Measurements from ENCODE around the gene FGF11. TPM values are rescaled to one million over a fixed set of nuclear protein-coding genes. Genes with fewer than 3 reads are reported as not detected.

Gene FGF11
- total RNA-seq, 4 donors from 2014 or later: 1.2 to 7.4 (median 4.1) TPM

DNA sequence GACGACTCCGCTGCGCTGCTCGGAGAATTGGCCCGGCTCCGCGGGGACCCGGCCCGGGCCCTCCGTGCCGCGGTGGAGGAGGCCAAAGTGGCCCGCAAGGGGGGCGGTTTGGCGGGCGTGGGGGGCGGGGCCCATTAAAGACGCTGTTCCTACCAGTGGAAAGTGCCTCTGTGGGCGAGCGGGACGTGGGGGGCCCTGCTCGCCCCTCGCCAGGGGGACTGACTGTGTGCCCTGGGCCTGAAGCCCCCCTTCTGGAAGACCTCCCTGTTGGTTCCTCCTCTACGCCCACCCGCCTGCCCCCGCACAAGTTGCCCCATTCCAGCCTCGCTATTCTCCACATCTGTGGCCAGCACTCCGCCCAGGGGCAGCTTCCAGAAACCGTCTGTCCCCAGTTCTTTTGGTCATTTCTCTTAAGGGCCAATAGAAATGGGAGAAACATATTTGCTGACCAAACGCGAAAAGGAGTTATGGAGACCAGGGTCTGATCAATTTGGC is 1.9 kb upstream of the FGF11 start:
- ATAC-seq (peak; percentile 1), DNase-seq (no peak)
- TF ChIP-seq POLR2A (IDR thresholded peaks at IDR 0.05): no peak
- TF ChIP-seq, protein P1, sequence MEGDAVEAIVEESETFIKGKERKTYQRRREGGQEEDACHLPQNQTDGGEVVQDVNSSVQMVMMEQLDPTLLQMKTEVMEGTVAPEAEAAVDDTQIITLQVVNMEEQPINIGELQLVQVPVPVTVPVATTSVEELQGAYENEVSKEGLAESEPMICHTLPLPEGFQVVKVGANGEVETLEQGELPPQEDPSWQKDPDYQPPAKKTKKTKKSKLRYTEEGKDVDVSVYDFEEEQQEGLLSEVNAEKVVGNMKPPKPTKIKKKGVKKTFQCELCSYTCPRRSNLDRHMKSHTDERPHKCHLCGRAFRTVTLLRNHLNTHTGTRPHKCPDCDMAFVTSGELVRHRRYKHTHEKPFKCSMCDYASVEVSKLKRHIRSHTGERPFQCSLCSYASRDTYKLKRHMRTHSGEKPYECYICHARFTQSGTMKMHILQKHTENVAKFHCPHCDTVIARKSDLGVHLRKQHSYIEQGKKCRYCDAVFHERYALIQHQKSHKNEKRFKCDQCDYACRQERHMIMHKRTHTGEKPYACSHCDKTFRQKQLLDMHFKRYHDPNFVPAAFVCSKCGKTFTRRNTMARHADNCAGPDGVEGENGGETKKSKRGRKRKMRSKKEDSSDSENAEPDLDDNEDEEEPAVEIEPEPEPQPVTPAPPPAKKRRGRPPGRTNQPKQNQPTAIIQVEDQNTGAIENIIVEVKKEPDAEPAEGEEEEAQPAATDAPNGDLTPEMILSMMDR (IDR thresholded peaks at IDR 0.05 in 4 of 5, conservative IDR thresholded peaks at IDR 0.05 in 1 of 5): no peak
- intact Hi-C loops (cut with DNase I; ENCODE audit: low total_unique reads): loop anchor here (1.0 to 2.0 kb wide), 2 partner anchors 85 to 124 kb away; partner anchors contain the start of genes KCTD11 and SENP3
- Histone ChIP-seq H3K9me3 (no peaks in the 10 kb centered on the region), H3K27me3 (peaks cover 0 to 4% (median 0%) of the 10 kb centered on the region in 3 donors), H3K36me3 (no peaks in the 10 kb centered on the region), H3K4me3 (peak overlapping the region; percentile 53 to 61 (median 55)), H3K27ac (peak overlapping the region; percentile 80 to 100 (median 94)), H3K4me1 (peaks cover 35 to 57% of the 10 kb centered on the region in 2 donors)
- in situ Hi-C loops (cut with MboI; ENCODE audit: low sequenced_read_pairs in 4 of 4): loop anchor here in 2 of 4 donors (5.0 to 25.0 kb wide), 2 partner anchors 50 to 125 kb away; partner anchors contain the start of genes SENP3 (in 1 of the 2) and TNFSF13 (in 1 of the 2)

DNA sequence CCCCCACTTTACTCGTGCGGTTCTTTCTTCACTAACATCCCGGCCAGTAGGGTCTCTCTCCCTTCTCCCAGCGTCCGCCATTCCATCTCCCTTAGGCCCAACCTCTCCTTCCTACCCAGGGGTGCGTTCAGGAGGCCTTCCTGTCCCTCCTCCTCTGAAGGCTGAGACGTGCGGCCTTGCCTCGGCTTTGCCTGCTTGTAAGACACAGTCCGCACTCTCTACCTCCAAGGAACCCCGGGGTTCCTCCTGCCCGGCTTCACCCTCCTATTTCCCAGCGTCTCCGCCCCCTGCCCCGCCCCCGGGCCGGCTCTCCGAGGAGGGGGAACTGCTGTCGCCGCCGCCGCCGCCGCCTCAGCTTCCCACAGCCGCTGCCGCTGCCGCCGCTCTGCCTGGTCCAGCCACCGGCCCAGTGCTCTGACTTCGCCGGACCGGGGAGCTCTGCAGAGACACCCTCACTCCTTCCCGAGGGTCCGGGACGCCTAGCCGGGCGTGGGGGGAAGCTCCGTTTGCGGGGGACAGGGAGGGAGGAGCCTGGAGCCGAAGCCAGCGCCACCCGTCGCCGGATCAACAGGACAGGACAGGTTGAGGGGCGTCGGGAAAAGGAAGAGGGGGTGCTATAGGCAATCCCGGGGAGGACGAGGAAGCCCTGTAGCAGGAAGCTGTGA is 1.2 kb upstream of the FGF11 start:
- Histone ChIP-seq H3K36me3 (no peaks in the 10 kb centered on the region), H3K4me3 (peak overlapping the region; percentile 27 to 56 (median 54)), H3K27me3 (peaks cover 0 to 4% (median 0%) of the 10 kb centered on the region in 3 donors), H3K9me3 (no peaks in the 10 kb centered on the region), H3K27ac (peak overlapping the region; percentile 14 to 100 (median 88)), H3K4me1 (peaks cover 35 to 58% of the 10 kb centered on the region in 2 donors)
- peak; percentile 54 to 59 for DNase-seq
- TF ChIP-seq POLR2A (IDR thresholded peaks at IDR 0.05): peak in 1 of 2 donors; percentile 45
- TF ChIP-seq, protein P1 (IDR thresholded peaks at IDR 0.05 in 4 of 5, conservative IDR thresholded peaks at IDR 0.05 in 1 of 5): no peak
- ATAC-seq: no peak
- in situ Hi-C loops (cut with MboI; ENCODE audit: low sequenced_read_pairs in 4 of 4) (loop anchor here in 2 of 4 donors (5.0 to 25.0 kb wide), 2 partner anchors 49 to 124 kb away; partner anchors contain the start of genes SENP3 (in 1 of the 2) and TNFSF13 (in 1 of the 2)), intact Hi-C loops (cut with DNase I; ENCODE audit: low total_unique reads) (loop anchor here (1.0 to 2.0 kb wide), 2 partner anchors 85 to 123 kb away; partner anchors contain the start of genes KCTD11 and SENP3)

DNA sequence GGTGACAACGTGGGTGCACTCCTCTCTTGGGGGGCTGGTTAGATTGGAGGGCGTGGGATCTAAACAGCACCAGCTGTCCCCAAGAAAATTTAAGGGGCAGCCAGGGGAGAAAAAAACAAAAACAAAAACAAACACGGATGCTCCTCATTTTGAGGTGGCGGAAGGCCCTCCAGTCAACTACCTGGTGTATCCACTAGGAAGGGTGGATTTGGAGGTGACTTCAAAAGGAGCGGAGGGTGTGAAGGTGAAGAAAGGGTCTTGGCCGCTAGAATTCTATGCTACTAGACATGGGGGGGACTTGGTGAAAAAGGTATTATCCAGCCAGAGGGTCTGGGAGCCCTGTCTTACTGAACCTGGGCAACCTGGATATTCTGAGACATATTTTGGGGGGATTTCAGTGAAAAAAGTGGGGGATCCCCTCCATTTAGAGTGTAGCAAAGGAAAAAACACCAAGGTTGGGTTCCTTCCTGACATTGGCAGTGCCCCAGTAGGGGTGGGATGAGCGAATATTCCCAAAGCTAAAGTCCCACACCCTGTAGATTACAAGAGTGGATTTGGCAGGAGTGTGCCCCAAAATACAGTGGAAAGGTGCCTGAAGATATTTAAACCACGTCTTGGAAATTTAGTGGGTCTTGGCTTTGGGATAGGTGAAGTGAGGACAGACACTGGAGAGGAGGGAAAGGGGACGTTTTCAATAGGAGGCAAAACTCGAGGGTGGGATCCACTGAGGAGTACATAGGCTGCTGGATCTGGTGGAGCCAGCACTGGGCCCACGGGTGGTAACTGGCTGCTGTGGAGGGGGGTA is 454 bp upstream of the FGF11 start:
- Histone ChIP-seq H3K4me3 (peak overlapping the region; percentile 27 to 62 (median 55)), H3K9me3 (no peaks in the 10 kb centered on the region), H3K4me1 (peaks cover 40 to 66% of the 10 kb centered on the region in 2 donors), H3K36me3 (no peaks in the 10 kb centered on the region), H3K27me3 (peaks cover 0 to 4% (median 0%) of the 10 kb centered on the region in 3 donors), H3K27ac (peak overlapping the region in 3 of 4 donors; percentile 80 to 100 (median 97))
- in situ Hi-C loops (cut with MboI; ENCODE audit: low sequenced_read_pairs in 4 of 4) (loop anchor here in 2 of 4 donors (5.0 to 25.0 kb wide), 2 partner anchors 48 to 123 kb away; partner anchors contain the start of genes SENP3 (in 1 of the 2) and TNFSF13 (in 1 of the 2)), intact Hi-C loops (cut with DNase I; ENCODE audit: low total_unique reads) (no loop called here)
- ATAC-seq (no peak), DNase-seq (no peak)
- TF ChIP-seq, protein P1 (IDR thresholded peaks at IDR 0.05 in 4 of 5, conservative IDR thresholded peaks at IDR 0.05 in 1 of 5): no peak
- TF ChIP-seq POLR2A (IDR thresholded peaks at IDR 0.05): no peak

DNA sequence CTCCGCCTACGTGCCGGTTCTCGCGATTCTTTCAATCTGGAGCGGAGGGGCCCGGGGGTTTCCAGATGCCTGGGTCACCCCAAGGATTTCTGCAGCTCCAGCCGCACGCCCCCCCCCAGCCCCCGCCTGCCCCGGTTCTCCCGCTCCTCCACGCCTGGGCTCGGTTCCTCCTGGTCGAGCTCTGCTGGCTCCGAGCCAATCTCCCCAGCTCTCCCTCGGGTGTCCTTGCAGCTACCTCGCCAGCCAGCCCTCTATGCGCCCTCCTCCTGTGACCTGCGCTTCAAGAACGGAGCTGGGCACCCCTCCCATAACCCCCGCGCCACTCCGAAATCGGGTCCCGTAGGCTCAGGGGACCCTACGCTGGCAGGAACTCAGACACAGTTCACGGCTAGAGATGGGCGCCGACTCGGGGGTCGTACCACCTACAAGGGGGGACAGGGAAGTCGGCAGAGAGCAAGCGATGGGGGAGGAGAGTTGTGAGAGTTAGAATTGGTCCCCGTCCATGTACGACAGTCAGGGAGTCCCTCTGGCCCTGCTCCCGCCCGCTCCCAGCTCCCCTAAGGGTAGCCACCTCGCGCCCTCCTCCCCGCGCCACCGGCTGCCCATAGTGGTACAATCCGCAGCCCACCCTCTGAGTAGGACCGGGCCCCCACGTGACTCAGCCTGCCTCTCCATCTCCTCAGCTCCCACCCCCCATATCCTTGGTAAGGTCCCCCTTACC is 961 bp downstream of the FGF11 start:
- in situ Hi-C loops (cut with MboI; ENCODE audit: low sequenced_read_pairs in 4 of 4): loop anchor here in 2 of 4 donors (5.0 to 25.0 kb wide), 2 partner anchors 37 to 122 kb away; partner anchors contain the start of genes SENP3 (in 1 of the 2), TNFSF13 (in 1 of the 2) and ZBTB4 (in 1 of the 2)
- Histone ChIP-seq H3K27ac (peak overlapping the region; percentile 44 to 100 (median 88)), H3K4me1 (peaks cover 48 to 72% of the 10 kb centered on the region in 2 donors), H3K27me3 (peaks cover 0 to 4% (median 0%) of the 10 kb centered on the region in 3 donors), H3K9me3 (no peaks in the 10 kb centered on the region), H3K36me3 (no peaks in the 10 kb centered on the region), H3K4me3 (peak overlapping the region; percentile 55 to 82 (median 62))
- TF ChIP-seq POLR2A (IDR thresholded peaks at IDR 0.05): no peak
- TF ChIP-seq, protein P1 (IDR thresholded peaks at IDR 0.05 in 4 of 5, conservative IDR thresholded peaks at IDR 0.05 in 1 of 5): no peak
- DNase-seq (peak; percentile 61 to 77), ATAC-seq (peak in 1 of 2 donors; percentile 7)
- intact Hi-C loops (cut with DNase I; ENCODE audit: low total_unique reads): no loop called here

Measured in gastrocnemius medialis (tissue), 4 donors.